ENCODE data around the gene EPB41L4A.
A peak's percentile ranks its signal among the peaks of the same experiment; 100 is the strongest.
"Not testable (repeated sequence)": the region's sequence is repeated elsewhere in the genome, so short reads cannot be mapped to it uniquely, and the experiment has no call there.

The EPB41L4A gene, protein sequence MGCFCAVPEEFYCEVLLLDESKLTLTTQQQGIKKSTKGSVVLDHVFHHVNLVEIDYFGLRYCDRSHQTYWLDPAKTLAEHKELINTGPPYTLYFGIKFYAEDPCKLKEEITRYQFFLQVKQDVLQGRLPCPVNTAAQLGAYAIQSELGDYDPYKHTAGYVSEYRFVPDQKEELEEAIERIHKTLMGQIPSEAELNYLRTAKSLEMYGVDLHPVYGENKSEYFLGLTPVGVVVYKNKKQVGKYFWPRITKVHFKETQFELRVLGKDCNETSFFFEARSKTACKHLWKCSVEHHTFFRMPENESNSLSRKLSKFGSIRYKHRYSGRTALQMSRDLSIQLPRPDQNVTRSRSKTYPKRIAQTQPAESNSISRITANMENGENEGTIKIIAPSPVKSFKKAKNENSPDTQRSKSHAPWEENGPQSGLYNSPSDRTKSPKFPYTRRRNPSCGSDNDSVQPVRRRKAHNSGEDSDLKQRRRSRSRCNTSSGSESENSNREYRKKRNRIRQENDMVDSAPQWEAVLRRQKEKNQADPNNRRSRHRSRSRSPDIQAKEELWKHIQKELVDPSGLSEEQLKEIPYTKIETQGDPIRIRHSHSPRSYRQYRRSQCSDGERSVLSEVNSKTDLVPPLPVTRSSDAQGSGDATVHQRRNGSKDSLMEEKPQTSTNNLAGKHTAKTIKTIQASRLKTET

DNA sequence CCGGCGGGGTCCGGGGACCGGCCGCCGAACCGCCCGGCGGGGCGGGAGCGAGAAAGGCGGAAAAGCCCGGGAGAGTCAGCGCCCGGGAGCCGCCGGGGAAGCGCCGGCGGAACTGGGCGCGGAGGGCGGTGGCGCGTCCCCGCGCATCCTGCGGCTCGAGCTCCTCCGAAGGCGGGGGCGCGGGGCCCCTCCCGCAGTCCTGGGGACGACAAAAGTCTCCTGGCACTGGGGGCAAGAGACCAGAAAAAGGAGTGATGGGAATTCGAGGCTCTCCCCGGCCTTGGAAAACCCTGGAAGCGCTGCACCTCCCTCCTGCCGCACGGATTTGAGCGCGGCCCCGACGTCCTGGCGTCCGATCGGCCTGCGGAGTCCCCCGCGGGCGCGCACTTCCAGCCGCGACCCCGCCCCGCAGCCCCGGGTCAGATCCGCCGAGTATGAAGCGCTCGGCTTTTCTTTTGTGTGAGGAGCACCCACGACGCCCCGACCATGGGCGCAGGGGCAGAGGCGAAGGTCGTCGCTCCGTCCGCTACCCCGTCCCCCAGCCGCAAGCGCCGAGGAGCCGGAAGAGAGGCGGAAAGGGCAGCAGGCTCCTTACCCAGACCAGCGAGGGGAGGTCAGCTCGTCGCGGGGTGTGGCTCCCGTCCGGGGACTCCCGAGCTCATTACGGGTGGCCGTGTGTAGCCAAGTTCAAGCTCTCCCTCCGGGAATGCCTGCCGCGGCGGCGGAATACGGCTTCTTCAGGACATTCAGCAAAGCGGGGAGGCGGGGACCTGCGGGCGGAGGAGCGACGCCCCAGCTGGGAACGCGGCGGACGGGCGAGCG, at the start of gene EPB41L4A:
EPB41L4A (minus strand) TSS at position 114 of the 822 bp plus-strand sequence. CDS start 238 bp downstream, outside the sequence.
- DNase-seq = peak; percentile 15

DNA sequence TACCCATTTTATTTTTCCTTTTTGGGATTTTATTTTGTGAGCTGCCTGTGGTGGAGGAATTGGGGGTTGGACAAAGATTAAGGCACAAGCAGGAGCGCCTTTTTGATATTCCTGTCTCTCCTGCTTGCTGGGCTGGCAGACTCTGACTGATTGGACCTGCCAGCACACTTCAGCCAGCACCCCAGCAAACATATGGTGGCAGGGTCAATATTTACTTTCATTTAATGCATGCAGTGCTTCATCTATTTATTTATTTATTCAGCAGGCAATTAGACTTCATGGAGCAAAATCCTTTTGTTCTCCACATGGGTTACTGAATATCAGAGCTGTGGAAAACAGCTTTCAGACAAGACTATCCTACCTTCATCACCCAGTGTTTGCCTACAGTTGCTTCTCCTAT, 48.4 kb upstream of the EPB41L4A start:
- no peak for DNase-seq

DNA sequence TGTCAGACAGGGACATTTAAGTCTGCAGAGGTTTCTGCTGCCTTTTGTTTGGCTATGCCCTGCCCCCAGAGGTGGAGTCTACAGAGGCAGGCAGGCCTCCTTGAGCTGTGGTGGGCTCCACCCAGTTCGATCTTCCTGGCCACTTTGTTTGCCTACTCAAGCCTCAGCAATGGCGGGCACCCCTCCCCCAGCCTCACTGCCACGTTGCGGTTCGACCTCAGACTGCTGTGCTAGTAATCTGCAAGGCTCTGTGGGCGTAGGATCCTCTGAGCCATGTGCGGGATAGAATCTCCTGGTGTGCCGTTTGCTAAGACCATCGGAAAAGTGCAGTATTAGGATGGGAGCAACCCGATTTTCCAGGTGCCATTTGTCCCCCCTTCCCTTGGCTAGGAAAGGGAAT, 47.2 kb upstream of the EPB41L4A start:
- DNase-seq = not testable (repeated sequence)

DNA sequence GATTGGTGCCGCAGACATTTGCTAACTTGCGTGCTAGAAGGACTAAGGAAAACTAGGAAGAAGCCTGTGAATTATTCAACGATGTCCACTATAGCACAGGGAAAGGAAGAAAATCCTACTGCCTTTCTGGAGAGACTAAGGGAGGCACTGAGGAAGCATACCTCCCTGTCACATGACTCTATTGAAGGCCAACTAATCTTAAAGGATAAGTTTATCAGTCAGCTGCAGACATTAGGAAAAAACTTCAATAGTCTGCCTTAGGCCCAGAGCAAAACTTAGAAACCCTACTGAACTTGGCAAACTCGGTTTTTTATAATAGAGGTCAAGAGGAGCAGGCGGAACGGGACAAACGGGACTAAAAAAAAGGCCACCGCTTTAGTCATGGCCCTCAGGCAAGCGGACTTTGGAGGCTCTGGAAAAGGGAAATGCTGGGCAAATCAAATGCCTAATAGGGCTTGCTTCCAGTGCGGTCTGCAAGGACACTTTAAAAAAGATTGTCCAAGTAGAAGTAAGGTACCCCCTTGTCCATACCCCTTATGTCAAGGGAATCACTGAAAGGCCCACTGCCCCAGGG, 28.2 kb upstream of the EPB41L4A start:
- DNase-seq = not testable (repeated sequence)

DNA sequence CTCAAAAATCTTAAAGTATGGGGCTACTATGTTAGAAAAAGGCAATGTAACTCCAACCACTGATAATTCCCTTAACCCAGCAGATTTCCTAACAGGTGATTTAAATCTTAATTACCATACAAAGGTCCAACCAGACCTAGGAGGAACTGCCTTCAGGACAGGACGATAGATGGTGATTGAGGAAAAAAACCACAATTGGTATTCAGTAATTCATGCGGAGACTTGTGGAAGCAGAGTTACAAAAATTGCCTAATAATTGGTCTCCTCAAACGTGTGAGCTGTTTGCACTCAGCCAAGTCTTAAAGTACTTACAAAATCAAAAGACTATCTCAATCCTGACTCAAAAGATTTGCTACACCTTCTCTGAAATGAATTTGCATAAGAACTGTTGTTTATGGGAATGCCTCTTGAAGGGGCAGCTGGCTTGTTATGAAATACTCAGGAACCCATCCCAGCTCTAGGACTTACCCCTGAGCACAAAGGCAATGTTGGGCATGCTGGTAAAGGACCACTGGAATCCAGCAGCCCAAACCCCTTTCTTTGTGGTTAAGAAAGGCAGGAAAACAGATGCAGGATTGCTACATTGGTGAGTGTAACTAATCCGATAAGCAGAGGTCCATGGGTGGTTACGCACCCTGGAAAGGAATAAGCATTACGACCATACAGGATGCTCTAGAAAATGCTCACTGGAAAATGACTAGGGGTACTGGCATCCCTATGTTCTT, 26.7 kb upstream of the EPB41L4A start:
- no peak for DNase-seq

DNA sequence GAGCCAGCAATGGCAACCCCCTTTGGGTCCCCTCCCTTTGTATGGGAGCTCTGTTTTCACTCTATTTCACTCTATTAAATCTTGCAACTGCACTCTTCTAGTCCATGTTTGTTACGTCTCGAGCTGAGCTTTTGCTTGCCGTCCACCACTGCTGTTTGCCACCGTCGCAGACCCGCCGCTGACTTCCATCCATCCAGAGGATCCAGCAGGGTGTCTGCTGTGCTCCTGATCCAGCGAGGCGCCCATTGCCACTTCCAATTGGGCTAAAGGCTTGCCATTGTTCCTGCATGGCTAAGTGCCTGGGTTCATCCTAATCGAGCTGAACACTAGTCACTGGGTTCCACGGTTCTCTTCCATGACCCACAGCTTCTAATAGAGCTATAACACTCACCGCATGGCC, 24.9 kb upstream of the EPB41L4A start:
- DNase-seq = not testable (repeated sequence)

DNA sequence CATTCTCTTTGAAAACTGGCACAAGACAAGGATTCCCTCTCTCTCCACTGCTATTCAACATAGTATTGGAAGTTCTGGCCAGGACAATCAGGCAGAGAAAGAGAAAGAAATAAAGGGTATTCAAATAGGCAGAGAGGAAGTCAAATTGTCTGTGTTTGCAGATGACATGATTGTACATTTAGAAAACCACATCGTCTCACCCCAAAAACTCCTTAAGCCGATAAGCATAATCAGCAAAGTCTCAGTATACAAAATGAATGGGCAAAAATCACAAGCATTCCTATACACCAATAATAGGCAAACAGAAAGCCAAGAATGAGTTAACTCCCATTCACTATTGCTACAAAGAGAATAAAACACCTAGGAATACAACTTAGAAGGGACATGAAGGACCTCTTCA, 21.0 kb upstream of the EPB41L4A start:
- DNase-seq = no peak

DNA sequence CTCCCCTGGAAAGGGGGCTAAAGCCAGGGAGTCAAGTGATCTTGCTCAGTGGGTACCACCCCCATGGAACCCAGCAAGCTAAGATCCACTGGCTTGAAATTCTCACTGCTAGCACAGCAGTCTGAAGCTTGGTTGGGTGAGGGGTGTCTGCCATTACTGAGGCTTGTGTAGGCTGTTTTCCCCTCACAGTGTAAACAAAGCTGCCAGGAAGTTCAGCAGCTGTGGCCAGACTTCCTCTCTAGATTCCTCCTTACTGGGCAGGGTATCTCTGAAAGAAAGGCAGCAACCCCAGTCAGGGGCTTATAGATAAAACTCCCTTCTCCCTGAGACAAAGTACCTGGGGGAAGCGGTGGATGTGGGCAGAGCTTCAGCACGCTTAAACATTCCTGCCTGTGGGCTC, 17.1 kb upstream of the EPB41L4A start:
- DNase-seq = no peak

DNA sequence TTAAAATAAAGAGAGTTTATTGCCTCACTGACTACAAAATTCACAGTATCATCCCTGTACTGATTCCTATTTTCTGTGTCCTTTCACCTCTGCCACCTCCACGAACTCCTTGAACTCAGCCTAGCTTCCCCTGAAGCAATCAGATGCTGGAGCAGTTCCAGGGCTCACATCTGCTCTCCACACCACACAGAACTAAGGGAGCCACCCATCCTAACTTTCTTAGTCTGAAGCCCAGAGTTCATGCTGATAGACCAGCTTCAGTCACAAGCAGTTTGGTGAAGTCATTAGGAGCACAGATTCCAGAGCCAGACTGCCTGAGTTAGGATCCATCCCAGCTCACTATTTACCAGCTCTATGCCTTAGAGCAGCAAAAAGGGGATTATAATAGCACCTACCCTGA, 15.6 kb upstream of the EPB41L4A start:
- no peak for DNase-seq

DNA sequence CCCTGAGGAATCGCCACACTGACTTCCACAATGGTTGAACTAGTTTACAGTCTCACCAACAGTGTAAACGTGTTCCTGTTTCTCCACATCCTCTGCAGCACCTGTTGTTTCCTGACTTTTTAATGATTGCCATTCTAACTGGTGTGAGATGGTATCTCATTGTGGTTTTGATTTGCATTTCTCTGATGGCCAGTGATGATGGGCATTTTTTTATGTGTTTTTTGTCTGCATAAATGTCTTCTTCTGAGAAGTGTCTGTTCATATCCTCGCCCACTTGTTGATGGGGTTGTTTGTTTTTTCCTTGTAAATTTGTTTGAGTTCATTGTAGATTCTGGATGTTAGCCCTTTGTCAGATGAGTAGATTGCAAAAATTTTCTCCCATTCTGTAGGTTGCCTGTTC, 7.1 kb upstream of the EPB41L4A start:
- not testable (repeated sequence) for DNase-seq

DNA sequence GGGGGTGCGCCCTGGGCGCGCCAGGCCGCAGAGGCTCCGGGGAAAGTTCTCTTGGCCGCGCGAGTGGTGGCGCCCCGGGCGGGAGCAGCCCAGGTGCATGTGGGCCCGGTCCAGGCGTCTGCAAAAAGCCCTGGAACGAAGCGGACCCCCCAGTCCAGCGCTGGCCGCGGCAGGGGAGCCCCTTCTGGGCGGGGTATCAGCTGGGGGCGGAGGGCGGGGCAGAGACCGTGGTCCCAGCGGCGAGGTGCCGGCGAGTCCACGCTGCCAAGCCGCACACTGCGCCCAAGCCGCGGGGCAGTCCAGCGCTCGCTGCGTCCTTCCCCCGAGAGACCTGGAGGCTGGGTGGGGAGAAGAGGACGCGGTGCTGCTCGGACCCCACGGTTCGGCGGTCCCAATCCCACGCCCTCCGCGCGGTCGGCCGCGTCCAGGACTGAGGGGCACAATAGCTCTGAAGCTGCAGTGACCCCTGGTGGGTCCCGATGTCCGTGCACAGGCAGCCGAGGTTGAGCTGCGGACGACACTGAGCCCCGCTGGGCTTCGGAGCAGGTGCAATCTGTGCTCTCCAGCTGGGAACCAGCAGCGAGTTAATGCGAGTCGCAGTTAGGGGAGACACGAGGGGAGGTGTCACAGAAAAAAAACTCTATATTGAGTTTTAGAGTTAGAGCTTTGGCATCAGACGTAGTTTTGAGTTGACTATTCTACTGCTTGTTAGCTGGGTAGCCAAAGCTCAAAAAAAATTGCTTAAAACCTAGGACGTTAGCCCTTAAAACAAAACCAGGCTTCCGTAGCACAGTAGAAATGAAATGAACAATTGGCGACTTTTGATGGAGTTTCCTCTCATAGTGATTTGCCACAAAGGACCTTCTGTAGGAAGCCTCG, 1.1 kb upstream of the EPB41L4A start:
- peak; percentile 64 for DNase-seq

DNA sequence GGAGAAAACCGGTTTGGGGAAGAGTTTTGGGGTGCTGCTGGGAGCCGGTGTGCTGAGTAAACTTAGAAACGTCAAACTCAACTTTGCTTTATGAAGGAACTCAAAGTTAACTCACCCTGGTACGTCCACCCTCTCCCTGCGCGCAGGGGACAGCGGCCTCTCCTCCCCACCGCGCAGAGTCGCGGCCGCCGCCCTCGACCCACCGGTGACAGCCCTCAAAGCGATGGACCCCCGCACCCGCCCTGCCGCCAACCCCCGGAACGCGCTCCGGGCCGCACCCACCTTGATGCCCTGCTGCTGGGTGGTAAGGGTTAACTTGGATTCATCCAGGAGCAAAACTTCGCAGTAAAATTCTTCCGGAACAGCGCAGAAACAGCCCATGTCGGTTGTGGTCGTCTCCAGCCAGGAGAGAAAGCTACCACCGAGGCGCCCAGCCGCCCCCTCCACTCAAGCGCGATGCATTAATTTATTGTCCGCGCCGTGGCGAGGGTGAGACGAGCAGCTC, 366 bp downstream of the EPB41L4A start:
- DNase-seq = peak; percentile 5

DNA sequence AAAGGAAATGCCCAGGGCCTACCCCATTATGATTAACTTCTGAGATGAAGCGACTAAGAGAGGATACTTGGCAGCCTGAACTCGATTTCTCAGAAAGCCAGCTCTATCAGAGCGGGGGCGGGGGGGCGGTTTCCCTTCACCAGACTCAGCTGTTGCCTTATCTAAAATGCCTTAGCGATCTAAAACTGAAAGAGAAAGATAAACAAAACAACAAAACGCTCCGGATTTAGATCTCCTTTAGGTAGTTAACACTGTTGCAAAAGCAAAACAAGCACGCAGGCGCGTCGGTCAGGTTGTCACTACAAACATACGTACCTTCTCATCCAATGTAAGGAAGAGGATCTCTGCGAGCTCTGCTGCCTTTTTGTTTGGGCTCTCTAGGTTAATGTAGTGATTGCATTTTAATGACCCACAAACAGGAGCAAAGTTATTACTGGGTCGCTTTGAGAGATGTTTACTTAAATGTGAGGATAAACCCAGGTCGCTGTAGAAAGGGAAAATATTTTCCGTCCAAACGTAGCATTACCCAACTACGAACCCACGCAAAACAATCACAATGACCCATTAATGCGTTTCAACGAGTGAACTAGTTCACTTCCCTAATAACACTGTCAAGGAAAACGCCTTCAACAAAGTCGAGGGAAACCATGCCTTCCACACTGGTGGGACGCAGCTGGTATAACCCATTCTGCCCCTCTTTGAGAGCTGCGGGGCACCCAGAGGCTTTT, 982 bp downstream of the EPB41L4A start:
- DNase-seq = peak; percentile 62

DNA sequence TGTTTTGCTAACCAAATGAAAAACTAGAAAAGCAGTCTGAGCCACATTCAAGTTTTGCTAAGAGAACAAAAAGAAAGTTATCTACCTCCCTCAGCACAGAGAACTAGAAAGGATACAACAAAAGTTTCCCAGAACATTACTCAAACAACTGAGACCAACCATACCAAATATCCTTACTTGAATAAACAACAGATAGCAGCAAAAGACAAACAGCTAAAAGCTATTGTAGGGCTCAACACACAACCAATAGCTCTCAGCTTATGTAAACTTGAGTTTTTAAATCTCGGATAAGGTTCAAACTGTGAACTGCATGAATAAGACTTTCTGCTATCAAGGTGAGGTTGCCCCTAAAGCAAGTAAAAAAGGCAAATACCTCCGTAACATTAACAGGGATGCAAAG, 3.5 kb downstream of the EPB41L4A start:
- DNase-seq = no peak

DNA sequence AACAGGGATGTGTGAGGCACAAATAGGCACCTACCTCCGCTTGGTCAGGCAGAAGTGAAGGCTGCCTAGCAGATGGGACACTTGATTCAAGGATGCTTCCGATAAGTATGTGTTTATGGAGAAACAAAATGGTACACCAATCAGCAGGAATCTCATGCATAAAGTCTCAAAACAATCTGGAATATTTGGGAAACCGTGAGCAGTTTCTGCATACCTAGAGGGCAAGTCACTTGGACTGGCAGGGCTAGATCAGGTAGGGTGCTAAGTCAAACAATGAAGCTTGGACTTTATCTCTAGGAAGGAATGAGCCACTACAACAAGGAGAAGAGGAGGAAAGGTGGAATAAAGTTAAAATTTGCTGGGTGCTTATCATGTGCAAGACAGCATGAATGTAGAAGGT, 5.5 kb downstream of the EPB41L4A start:
- DNase-seq = no peak

DNA sequence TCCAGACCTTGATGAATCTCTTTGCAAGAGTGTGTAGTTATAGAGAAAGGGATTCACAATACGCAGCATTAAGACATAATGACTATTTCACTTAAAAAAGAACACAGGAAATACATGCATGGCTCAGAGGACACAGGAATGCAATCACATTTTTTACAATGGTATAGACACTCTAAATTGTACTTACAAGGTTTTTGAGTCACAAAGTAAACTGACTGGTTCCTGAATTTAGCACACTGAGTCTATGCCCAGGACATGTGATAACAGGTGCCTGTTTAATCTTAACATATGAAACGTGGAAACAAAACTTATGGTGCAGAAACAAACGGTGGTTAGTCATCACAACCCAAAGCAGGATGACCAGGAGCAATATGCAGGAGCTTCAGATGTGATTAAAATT, 6.7 kb downstream of the EPB41L4A start:
- no peak for DNase-seq

DNA sequence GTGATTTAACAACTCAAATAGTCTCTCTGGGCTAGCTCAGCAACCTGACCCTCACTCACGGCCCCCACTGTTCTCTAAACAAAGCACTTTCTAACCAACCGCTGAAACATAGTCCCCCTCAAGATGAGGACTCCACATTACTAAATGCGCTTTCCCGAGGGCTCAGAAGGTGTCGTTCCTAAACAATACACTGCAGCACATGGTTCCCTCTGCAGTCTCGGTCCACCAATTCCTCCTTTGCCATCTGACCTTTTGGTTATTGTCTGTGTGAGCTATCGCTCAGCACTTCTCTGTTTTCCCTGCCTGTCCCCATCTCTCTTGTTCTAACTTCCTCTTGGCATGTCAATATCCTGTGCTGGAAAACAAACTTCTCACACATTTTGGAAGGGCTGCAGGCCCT, 7.2 kb downstream of the EPB41L4A start:
- no peak for DNase-seq

DNA sequence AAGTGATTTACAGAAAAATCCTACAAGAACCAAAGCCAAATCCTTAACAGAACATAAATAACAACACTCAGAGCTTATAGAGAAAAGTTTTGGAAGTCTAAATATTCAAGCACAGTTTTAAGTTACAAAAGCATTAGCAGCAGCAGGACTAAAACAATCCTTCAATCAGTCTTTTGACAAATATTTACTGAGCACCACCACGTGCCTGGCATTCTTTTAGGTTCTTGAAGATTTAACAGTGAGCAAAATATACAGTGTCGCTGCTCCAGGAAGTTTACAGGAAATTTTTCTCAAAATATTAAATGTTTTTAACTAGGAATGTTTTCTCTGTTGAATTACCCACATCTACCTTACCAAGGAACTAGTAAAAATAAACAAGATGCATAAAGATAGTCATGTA, 11.4 kb downstream of the EPB41L4A start:
- no peak for DNase-seq

DNA sequence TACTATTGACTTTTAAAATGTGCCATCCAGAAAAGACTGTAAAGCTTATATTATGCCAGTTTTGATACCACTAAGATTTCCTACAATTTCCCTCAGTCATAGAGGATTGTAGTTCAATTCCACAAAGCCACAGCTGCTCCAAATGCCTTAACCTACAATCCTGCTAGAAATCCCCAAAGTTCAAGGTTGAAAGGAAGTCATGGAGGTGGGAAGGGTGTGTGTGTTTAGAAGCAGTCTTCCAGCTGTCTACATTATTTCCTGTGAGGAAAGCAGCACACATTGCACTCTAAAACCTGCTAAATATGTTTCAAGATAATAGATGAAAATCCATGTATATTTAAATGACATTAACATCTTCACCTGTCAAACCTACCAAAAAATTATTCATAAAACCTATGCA, 11.8 kb downstream of the EPB41L4A start:
- DNase-seq = no peak

DNA sequence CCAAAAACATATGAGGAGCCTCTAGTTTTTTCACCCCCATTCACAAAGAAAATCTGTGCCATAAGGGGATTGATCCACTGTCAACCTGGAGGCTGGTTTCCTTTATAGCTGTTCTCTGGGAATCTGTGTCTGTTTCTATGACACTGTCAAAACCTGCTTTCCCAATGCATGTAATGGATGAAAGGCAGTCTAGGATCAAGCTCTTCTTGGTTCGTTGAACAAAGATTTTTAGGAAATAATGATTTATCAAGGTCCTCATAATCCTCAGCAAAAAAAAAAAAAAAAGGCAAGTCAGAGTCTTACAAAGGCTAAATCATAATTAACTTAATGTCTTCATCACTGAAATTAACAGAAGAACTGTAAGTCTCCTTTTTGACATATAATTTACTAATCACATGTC, 16.0 kb downstream of the EPB41L4A start:
- DNase-seq = no peak

DNA sequence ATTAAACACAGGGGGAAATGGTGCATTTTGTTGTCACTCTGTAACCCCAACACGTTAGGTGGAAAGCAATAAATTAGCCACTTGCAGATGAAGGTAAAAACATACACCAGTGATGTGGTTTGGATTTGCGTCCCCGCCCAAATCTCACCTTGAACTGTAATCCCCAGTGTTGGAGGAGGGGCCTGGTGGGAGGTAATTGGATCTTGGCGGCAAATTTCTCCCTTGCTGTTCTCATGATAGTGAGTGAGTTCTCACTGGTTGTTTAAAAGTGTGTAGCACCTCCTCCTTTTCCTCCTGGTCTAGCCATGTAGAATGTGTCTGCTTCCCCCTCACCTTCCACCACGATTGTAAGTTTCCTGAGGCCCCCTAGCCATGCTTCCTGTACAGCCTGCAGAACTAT, 17.2 kb downstream of the EPB41L4A start:
- no peak for DNase-seq

Measured in stimulated activated CD4-positive, alpha-beta T cell treated with anti-CD3 and anti-CD28 coated beads, Interleukin-15, amount 100 ng/mL, for 24 hours (primary cell).